ENCODE data around the gene SLF1.

DNA sequence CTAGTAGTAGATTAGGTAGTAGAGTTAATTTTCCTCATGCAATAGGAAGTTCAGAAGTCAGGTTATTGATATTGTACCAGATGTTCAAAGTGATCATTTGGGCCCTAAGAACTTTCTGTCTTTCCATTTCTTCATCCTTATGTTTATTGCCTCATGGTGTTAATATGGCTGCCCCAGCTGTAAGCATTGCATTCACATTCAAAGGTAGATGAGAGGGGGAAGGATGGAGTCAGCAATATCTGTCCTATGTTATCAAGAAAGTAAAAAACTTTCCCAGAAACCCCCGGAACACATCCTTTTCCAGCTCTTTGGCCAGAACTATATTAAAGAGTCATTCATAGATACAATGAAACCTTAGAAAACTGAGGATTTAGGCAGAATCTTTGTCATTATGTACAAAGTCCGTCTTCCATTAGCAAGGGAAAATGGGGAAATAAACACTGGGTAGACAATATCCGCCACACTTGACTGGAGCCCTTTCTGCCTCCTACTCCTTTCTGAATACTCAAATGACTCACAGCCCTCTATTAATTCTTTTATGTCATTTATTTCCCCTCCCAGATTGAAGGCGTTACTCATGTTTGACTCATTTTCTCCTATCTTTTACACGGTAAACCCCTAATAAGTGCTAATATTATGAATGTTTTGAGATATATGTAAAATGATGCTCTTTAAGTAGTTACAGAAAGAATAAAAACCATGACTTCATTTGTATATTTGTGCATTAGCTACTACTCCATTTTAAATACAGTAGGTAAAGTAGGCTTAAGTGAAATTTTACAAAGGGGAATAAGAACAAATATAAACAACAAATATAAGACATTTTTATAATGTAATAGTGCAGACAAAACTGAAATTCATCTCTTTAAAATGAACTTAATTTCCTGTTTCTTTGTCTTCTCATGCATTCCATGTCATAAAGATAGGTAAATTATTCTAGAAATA is 127.6 kb downstream of the SLF1 start:
- TF ChIP-seq, protein P1, sequence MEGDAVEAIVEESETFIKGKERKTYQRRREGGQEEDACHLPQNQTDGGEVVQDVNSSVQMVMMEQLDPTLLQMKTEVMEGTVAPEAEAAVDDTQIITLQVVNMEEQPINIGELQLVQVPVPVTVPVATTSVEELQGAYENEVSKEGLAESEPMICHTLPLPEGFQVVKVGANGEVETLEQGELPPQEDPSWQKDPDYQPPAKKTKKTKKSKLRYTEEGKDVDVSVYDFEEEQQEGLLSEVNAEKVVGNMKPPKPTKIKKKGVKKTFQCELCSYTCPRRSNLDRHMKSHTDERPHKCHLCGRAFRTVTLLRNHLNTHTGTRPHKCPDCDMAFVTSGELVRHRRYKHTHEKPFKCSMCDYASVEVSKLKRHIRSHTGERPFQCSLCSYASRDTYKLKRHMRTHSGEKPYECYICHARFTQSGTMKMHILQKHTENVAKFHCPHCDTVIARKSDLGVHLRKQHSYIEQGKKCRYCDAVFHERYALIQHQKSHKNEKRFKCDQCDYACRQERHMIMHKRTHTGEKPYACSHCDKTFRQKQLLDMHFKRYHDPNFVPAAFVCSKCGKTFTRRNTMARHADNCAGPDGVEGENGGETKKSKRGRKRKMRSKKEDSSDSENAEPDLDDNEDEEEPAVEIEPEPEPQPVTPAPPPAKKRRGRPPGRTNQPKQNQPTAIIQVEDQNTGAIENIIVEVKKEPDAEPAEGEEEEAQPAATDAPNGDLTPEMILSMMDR (IDR thresholded peaks at IDR 0.05) = no peak
- TF ChIP-seq EZH2 (IDR thresholded peaks at IDR 0.05; ENCODE audit: borderline replicate concordance, insufficient read depth, low read depth, low read length, poor library complexity, severe bottlenecking) = no peak

All from B cell (primary cell).